Neural cell (in vitro differentiated cells): ENCODE data around the gene PLCB1. TPM values are rescaled to one million over a fixed set of nuclear protein-coding genes. Genes with fewer than 3 reads are reported as not detected.

Experiments
- H2AFZ ChIP-seq: fragments of 200-600, 300-800 bp; sonication (generic), shearing (Covaris generic); 2 replicates; pipeline ENCODE4 v1.6.0; 2014; ENCODE audit warnings: low read depth, mild to moderate bottlenecking, antibody characterized with exemption, low read length, moderate library complexity
- H3F3A ChIP-seq: fragments of 200-600 bp; shearing (Covaris generic); 2 replicates; pipeline ENCODE4 v1.6.1; 2016; ENCODE audit warnings: mild to moderate bottlenecking, moderate library complexity, mixed read lengths, antibody characterized with exemption, low read length; ENCODE audit not compliant: insufficient read depth, poor library complexity, severe bottlenecking
- H3K27ac ChIP-seq: fragments of 200-600, 300-800 bp; sonication (generic), shearing (Covaris generic); 2 replicates; pipeline ENCODE4 v1.5.1; 2014; ENCODE audit warnings: mild to moderate bottlenecking, low read length, moderate library complexity
- H3K27me3 ChIP-seq: fragments of 300-800, 200-600 bp; sonication (generic), shearing (Covaris generic); 2 replicates; pipeline ENCODE4 v1.6.0; 2014; ENCODE audit warnings: mild to moderate bottlenecking, low read depth, low read length, moderate library complexity; ENCODE audit not compliant: insufficient read depth
- H3K36me3 ChIP-seq: fragments of 300-800, 200-600 bp; sonication (generic), shearing (Covaris generic); 2 replicates; pipeline ENCODE4 v1.5.1; 2014; ENCODE audit warnings: mild to moderate bottlenecking, antibody characterized with exemption, low read length, moderate library complexity; ENCODE audit not compliant: insufficient read depth
- H3K4me2 ChIP-seq: fragments of 300-800, 200-600 bp; sonication (generic), shearing (Covaris generic); 2 replicates; pipeline ENCODE4 v1.6.0; 2014; ENCODE audit warnings: mild to moderate bottlenecking, low read length
- H3K4me3 ChIP-seq: fragments of 300-800, 200-600 bp; sonication (generic), shearing (Covaris generic); 2 replicates; pipeline ENCODE4 v1.5.1; 2014; ENCODE audit warnings: mild to moderate bottlenecking, low read length, moderate library complexity
- H3K79me2 ChIP-seq: fragments of 200-600 bp; shearing (Covaris generic); replicated peaks from 2 replicates; pipeline ENCODE4 v1.6.0; 2014; ENCODE audit warnings: mild to moderate bottlenecking, low read length, moderate library complexity; ENCODE audit not compliant: insufficient read depth
- H3K9ac ChIP-seq: fragments of 300-800, 200-600 bp; sonication (generic), shearing (Covaris generic); 2 replicates; pipeline ENCODE4 v1.6.1; 2016; ENCODE audit warnings: mild to moderate bottlenecking, low read length, mixed read lengths
- H3K9me2 ChIP-seq: fragments of 200-600 bp; shearing (Covaris generic); 2 replicates; pipeline ENCODE4 v1.6.1; 2016; ENCODE audit warnings: mild to moderate bottlenecking, low read length, mixed read lengths; ENCODE audit not compliant: insufficient read depth
- H3K9me3 ChIP-seq: fragments of 200-600, 300-800 bp; sonication (generic), shearing (Covaris generic); 2 replicates; pipeline ENCODE4 v1.6.1; 2016; ENCODE audit warnings: mild to moderate bottlenecking, mixed run types, low read length, moderate library complexity, mixed read lengths
- H4K20me1 ChIP-seq: fragments of 200-600 bp; shearing (Covaris generic); 2 replicates; pipeline ENCODE4 v1.6.1; 2016; ENCODE audit warnings: mild to moderate bottlenecking, mixed run types; ENCODE audit not compliant: insufficient read depth
- CTCF ChIP-seq: fragments of 450-650 bp; IDR thresholded peaks from 2 replicates; pipeline ENCODE4 v1.5.1; 2014; ENCODE audit warnings: antibody characterized with exemption, mild to moderate bottlenecking, moderate library complexity; ENCODE audit not compliant: poor library complexity, severe bottlenecking
- EP300 ChIP-seq: fragments of 450-650 bp; conservative IDR thresholded peaks from 2 replicates; pipeline ENCODE4 v1.6.1; 2014; ENCODE audit warnings: antibody characterized with exemption, mild to moderate bottlenecking, moderate library complexity; ENCODE audit not compliant: poor library complexity, severe bottlenecking
- EZH2 ChIP-seq: fragments of 200-600, 300-800 bp; shearing (Covaris generic), sonication (generic); IDR thresholded peaks from 2 replicates; pipeline ENCODE4 v1.6.1; 2014; ENCODE audit warnings: antibody characterized with exemption, low read length, borderline replicate concordance, mild to moderate bottlenecking; ENCODE audit not compliant: insufficient read depth, poor library complexity, severe bottlenecking
- MXI1 ChIP-seq: fragments of 450-650 bp; conservative IDR thresholded peaks from 2 replicates; pipeline ENCODE4 v1.6.1; 2014; ENCODE audit warnings: antibody characterized with exemption, mild to moderate bottlenecking; ENCODE audit not compliant: poor library complexity, severe bottlenecking
- POLR2AphosphoS5 ChIP-seq: IDR thresholded peaks from 2 replicates; pipeline ENCODE4 v1.6.1; 2012
- RAD21 ChIP-seq: fragments of 450-650 bp; conservative IDR thresholded peaks from 2 replicates; pipeline ENCODE4 v1.6.1; 2014; ENCODE audit warnings: antibody characterized with exemption, mild to moderate bottlenecking, moderate library complexity
- REST ChIP-seq: IDR thresholded peaks from 2 replicates; pipeline ENCODE4 v1.6.1; 2012; ENCODE audit warnings: borderline replicate concordance
- SMC3 ChIP-seq: fragments of 450-650 bp; conservative IDR thresholded peaks from 2 replicates; pipeline ENCODE4 v1.6.1; 2014; ENCODE audit warnings: antibody characterized with exemption, mild to moderate bottlenecking, moderate library complexity; ENCODE audit not compliant: poor library complexity
- TAF1 ChIP-seq: IDR thresholded peaks from 2 replicates; pipeline ENCODE4 v1.6.1; 2012; ENCODE audit warnings: low read depth
- polyA plus RNA-seq: library from polyadenylated mRNA; depleted of rRNA; stranded (reverse); fragments of >200 nt; gene quantifications from 2 replicates; pipeline ENCODE4 v1.2.3, GENCODE V29; 2014

PLCB1 gene
- polyA plus RNA-seq, 1 donor from 2014 or later, result 11.4 TPM

GRCh38 chr20:8788831-8789230 lies 656.8 kb downstream of the PLCB1 start:
- Histone ChIP-seq H4K20me1 (no peaks in the 10 kb centered on the region), H3K9ac (no peak overlapping the region), H3K4me3 (no peak overlapping the region), H2AFZ (no peak overlapping the region), H3F3A (no peaks in the 10 kb centered on the region), H3K9me3 (no peaks in the 10 kb centered on the region), H3K36me3 (no peaks in the 10 kb centered on the region), H3K27ac (no peak overlapping the region), H3K27me3 (peaks cover 3% of the 10 kb centered on the region), H3K4me2 (no peak overlapping the region), H3K9me2 (no peaks in the 10 kb centered on the region), H3K79me2 (no peaks in the 10 kb centered on the region)
- TF ChIP-seq EP300, result no peak
- TF ChIP-seq MXI1, result no peak

GRCh38 chr20:8790442-8791074 lies 658.5 kb downstream of the PLCB1 start:
- Histone ChIP-seq H3K27ac (no peak overlapping the region), H3F3A (no peaks in the 10 kb centered on the region), H3K9ac (no peak overlapping the region), H3K36me3 (no peaks in the 10 kb centered on the region), H4K20me1 (no peaks in the 10 kb centered on the region), H3K9me2 (no peaks in the 10 kb centered on the region), H3K79me2 (no peaks in the 10 kb centered on the region), H3K9me3 (no peaks in the 10 kb centered on the region), H3K4me3 (no peak overlapping the region), H3K4me2 (no peak overlapping the region), H2AFZ (no peak overlapping the region), H3K27me3 (peaks cover 3% of the 10 kb centered on the region)
- TF ChIP-seq RAD21 (peak; percentile 62), TAF1 (no peak), SMC3 (peak; percentile 69), CTCF (peak; percentile 73)

- no peaks in the 10 kb centered on the region for H3K9me3 ChIP-seq
- TF ChIP-seq TAF1 (no peak), CTCF (no peak), EP300 (no peak), RAD21 (no peak), SMC3 (no peak), MXI1 (no peak), POLR2AphosphoS5 (no peak), REST (no peak), EZH2 (no peak)
- no peaks in the 10 kb centered on the region for H3K9me2 ChIP-seq
- H4K20me1 ChIP-seq, result no peaks in the 10 kb centered on the region
- no peaks in the 10 kb centered on the region for H3F3A ChIP-seq
- no peak overlapping the region for H3K27ac ChIP-seq
- no peak overlapping the region for H2AFZ ChIP-seq
- H3K9ac ChIP-seq, result no peak overlapping the region
- no peaks in the 10 kb centered on the region for H3K27me3 ChIP-seq
- H3K79me2 ChIP-seq, result no peaks in the 10 kb centered on the region
- no peak overlapping the region for H3K4me3 ChIP-seq
- no peaks in the 10 kb centered on the region for H3K36me3 ChIP-seq
- H3K4me2 ChIP-seq, result no peak overlapping the region
Measured at GRCh38 chr20:8795404-8795803, 663.3 kb downstream of the PLCB1 start.
